ENCODE data around the gene DYSF. TPM values are rescaled to one million over a fixed set of nuclear protein-coding genes. Genes with fewer than 3 reads are reported as not detected.

Gene DYSF
- total RNA-seq, 4 donors from 2014 or later, result 10.3 to 14.9 (median 14.4) TPM

DNA sequence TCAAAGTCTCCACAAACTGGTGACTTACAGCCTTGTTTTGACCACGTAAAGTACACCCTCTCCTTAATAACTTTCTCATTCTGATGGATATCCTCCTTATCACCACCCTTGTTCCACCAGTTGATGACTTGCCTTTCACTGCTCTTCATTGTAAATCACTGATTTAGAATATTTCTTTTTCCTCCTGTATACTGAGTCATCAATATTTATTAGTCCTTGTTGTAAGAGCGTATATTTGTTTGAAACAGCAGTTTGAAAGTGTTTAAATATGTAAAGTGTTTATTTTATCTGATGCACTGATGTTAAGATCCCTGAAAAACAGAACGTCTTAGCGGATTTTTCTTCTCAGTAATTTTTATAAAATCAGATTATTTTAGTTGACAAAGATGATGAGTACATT is 34.2 kb upstream of the DYSF start:
- H3K4me1 ChIP-seq, result peaks cover 8 to 11% of the 10 kb centered on the region in 2 donors
- no peak for TF ChIP-seq CTCF (IDR thresholded peaks at IDR 0.05)
- no peak for TF ChIP-seq POLR2A (IDR thresholded peaks at IDR 0.05)
- H3K9me3 ChIP-seq, result no peaks in the 10 kb centered on the region
- H3K4me3 ChIP-seq (replicated peaks in 1 of 3), result no peak overlapping the region
- H3K36me3 ChIP-seq, result peaks cover 0 to 5% of the 10 kb centered on the region in 2 donors
- H3K27ac ChIP-seq, result no peak overlapping the region
- DNase-seq, result no peak
- intact Hi-C loops (cut with DNase I), result no loop called here
- WGBS, 2 donors, result 95 to 96% methylated on average over 4 of the region's 4 CpGs
- no peaks in the 10 kb centered on the region for H3K27me3 ChIP-seq

DNA sequence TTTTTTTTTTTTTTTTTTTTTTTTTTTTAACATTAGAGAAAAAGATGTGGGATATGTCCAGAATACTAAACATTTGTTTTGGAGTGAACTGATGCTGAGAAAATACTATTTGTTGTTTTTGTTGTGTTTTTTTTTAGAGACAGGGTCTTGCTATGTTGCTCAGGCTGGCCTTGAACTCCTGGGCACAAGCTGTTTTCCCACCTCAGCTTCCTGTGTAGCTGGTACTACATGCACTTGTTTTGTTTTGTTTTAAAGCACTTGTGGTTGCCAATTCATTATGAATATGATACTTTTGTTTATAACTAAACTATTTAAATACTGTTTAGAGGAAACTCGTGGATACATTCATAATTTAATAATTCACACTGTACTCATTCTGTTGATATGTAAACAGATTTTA is 33.4 kb upstream of the DYSF start:
- Histone ChIP-seq H3K36me3 (peaks cover 0 to 5% of the 10 kb centered on the region in 2 donors), H3K27ac (no peak overlapping the region), H3K27me3 (no peaks in the 10 kb centered on the region), H3K9me3 (no peaks in the 10 kb centered on the region), H3K4me3 (replicated peaks in 1 of 3) (no peak overlapping the region), H3K4me1 (peaks cover 8 to 11% of the 10 kb centered on the region in 2 donors)
- DNase-seq, result no peak
- intact Hi-C loops (cut with DNase I), result no loop called here
- WGBS, 2 donors, result 83 to 87% methylated on average over 1 of the region's 1 CpG
- TF ChIP-seq POLR2A (IDR thresholded peaks at IDR 0.05), result no peak
- TF ChIP-seq CTCF (IDR thresholded peaks at IDR 0.05), result no peak

DNA sequence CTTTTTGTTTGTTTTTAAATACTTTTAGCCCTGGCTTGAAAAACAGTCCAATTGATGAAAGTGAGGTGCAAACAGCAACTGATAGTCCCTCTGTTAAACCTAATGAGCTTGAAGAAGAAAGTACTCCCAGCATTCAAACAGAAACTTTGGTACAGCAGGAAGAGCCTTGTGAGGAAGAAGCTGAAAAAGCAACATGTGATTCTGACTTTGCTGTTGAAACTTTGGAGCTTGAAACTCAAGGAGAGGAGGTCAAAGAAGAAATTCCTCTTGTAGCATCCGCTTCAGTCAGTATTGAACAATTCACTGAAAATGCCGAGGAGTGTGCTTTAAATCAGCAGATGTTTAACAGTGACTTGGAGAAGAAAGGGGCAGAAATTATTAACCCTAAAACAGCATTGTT is 30.6 kb upstream of the DYSF start:
- DNase-seq, result no peak
- H3K27ac ChIP-seq, result no peak overlapping the region
- H3K9me3 ChIP-seq, result no peaks in the 10 kb centered on the region
- H3K36me3 ChIP-seq, result peaks cover 0 to 19% of the 10 kb centered on the region in 2 donors
- 92 to 94% methylated on average over 2 of the region's 2 CpGs for WGBS, 2 donors
- TF ChIP-seq POLR2A (IDR thresholded peaks at IDR 0.05), result no peak
- TF ChIP-seq CTCF (IDR thresholded peaks at IDR 0.05), result no peak
- H3K27me3 ChIP-seq, result no peaks in the 10 kb centered on the region
- H3K4me3 ChIP-seq (replicated peaks in 1 of 3), result no peak overlapping the region
- intact Hi-C loops (cut with DNase I), result no loop called here
- H3K4me1 ChIP-seq, result peaks cover 5 to 8% of the 10 kb centered on the region in 2 donors

GRCh38 chr2:71423817-71424420 is 29.4 kb upstream of the DYSF start:
- WGBS, 2 donors, result 72 to 80% methylated on average over 3 of the region's 3 CpGs
- DNase-seq, result no peak
- TF ChIP-seq POLR2A (IDR thresholded peaks at IDR 0.05), result no peak
- no peak for TF ChIP-seq CTCF (IDR thresholded peaks at IDR 0.05)
- Histone ChIP-seq H3K27ac (no peak overlapping the region), H3K4me3 (replicated peaks in 1 of 3) (no peak overlapping the region), H3K9me3 (no peaks in the 10 kb centered on the region), H3K36me3 (peaks cover 0 to 21% of the 10 kb centered on the region in 2 donors), H3K4me1 (peaks cover 0 to 6% of the 10 kb centered on the region in 2 donors), H3K27me3 (no peaks in the 10 kb centered on the region)
- intact Hi-C loops (cut with DNase I), result no loop called here

DNA sequence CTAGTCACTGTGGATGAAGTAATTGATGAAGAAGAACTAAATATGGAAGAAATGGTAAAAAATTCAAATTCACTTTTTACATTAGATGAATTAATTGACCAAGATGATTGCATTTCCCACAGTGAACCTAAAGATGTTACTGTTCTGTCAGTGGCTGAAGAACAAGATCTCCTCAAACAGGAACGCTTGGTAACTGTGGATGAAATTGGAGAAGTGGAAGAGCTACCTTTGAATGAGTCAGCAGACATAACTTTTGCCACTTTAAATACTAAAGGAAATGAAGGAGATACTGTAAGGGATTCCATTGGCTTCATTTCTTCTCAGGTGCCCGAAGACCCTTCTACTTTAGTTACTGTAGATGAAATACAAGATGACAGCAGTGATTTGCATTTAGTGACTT is 26.6 kb upstream of the DYSF start:
- H3K27me3 ChIP-seq, result no peaks in the 10 kb centered on the region
- no peak overlapping the region for H3K4me3 ChIP-seq (replicated peaks in 1 of 3)
- 98 to 99% methylated on average over 2 of the region's 2 CpGs for WGBS, 2 donors
- H3K4me1 ChIP-seq, result peaks cover 0 to 10% of the 10 kb centered on the region in 2 donors
- no peak for DNase-seq
- no peaks in the 10 kb centered on the region for H3K9me3 ChIP-seq
- TF ChIP-seq CTCF (IDR thresholded peaks at IDR 0.05) (no peak), POLR2A (IDR thresholded peaks at IDR 0.05) (no peak)
- peaks cover 2 to 26% of the 10 kb centered on the region in 2 donors for H3K36me3 ChIP-seq
- H3K27ac ChIP-seq, result no peak overlapping the region
- intact Hi-C loops (cut with DNase I), result no loop called here
